Jurkat, Clone E6-1 (cell line): ENCODE results near the gene CACNB1.
"Not testable (repeated sequence)": the region's sequence is repeated elsewhere in the genome, so short reads cannot be mapped to it uniquely, and the experiment has no call there.

ENCODE experiments used
- DNase-seq: peaks from one replicate; pipeline ENCODE4 v3.0.0-alpha.2; 2011; ENCODE audit warnings: low read depth, low spot score
- H3K4me3 ChIP-seq: 2 replicates; pipeline ENCODE4 v1.5.1; 2011; ENCODE audit warnings: mild to moderate bottlenecking, low read length, control low read depth, moderate library complexity

Gene CACNB1

GRCh38 chr17:39141915-39142664 lies 55.4 kb downstream of the CACNB1 start:
- no peak overlapping the region for H3K4me3 ChIP-seq
- no peak for DNase-seq

- no peak for DNase-seq
These were observed 56.2 kb downstream of the CACNB1 start for GRCh38 chr17:39141294-39141693.

GRCh38 chr17:39139561-39139960 lies 57.9 kb downstream of the CACNB1 start:
- no peak overlapping the region for H3K4me3 ChIP-seq
- no peak for DNase-seq

More at GRCh38 chr17:39141294-39141693, 56.2 kb downstream of the CACNB1 start:
- no peak overlapping the region for H3K4me3 ChIP-seq

- no peak overlapping the region for H3K4me3 ChIP-seq
- no peak for DNase-seq
These were observed 58.3 kb downstream of the CACNB1 start for GRCh38 chr17:39139161-39139511.

GRCh38 chr17:39138431-39139160 lies 58.9 kb downstream of the CACNB1 start:
- H3K4me3 ChIP-seq = no peak overlapping the region
- no peak for DNase-seq

GRCh38 chr17:39134878-39135277 lies 62.6 kb downstream of the CACNB1 start:
- no peak overlapping the region for H3K4me3 ChIP-seq
- DNase-seq = no peak

- DNase-seq = no peak
- H3K4me3 ChIP-seq = no peak overlapping the region
These were observed 65.3 kb downstream of the CACNB1 start for GRCh38 chr17:39132192-39132610.

GRCh38 chr17:39131616-39132015 lies 65.9 kb downstream of the CACNB1 start:
- DNase-seq = no peak
- H3K4me3 ChIP-seq = no peak overlapping the region

GRCh38 chr17:39130205-39130604 lies 67.3 kb downstream of the CACNB1 start:
- no peak for DNase-seq
- no peak overlapping the region for H3K4me3 ChIP-seq

- H3K4me3 ChIP-seq, DNase-seq: not testable (repeated sequence)
These were observed 67.9 kb downstream of the CACNB1 start for GRCh38 chr17:39129544-39129943.

GRCh38 chr17:39126436-39126835 lies 71.0 kb downstream of the CACNB1 start:
- no peak for DNase-seq
- H3K4me3 ChIP-seq = no peak overlapping the region

GRCh38 chr17:39125143-39125875 lies 72.2 kb downstream of the CACNB1 start:
- no peak overlapping the region for H3K4me3 ChIP-seq
- DNase-seq = no peak

GRCh38 chr17:39123627-39124026 lies 73.8 kb downstream of the CACNB1 start:
- DNase-seq = no peak
- no peak overlapping the region for H3K4me3 ChIP-seq
